HepG2 (cell line): ENCODE measurements around the gene TXN2. TPM values are rescaled to one million over a fixed set of nuclear protein-coding genes. Genes with fewer than 3 reads are reported as not detected.

Source experiments
- CHCHD3 ChIP-seq: sonication (generic); formaldehyde crosslinking; IDR thresholded peaks from 2 replicates; pipeline ENCODE4 v1.8.0; 2022; ENCODE audit warnings: mild to moderate bottlenecking, missing genetic modification reagents, moderate library complexity
- KDM4B ChIP-seq: sonication (generic); formaldehyde crosslinking; IDR thresholded peaks from 2 replicates; pipeline ENCODE4 v1.4.0; 2020; ENCODE audit warnings: missing genetic modification reagents
- MED1 ChIP-seq: sonication (generic); formaldehyde crosslinking; IDR thresholded peaks from 2 replicates; pipeline ENCODE4 v1.4.0; 2020; ENCODE audit warnings: missing genetic modification reagents
- PTBP1 ChIP-seq: fragments of 200-400 bp; formaldehyde crosslinking; IDR thresholded peaks from 2 replicates; pipeline ENCODE4 v1.6.1; 2018; ENCODE audit warnings: low read length, low read depth; ENCODE audit not compliant: poor library complexity, severe bottlenecking
- RAD21 ChIP-seq: fragments of 450-650 bp; formaldehyde crosslinking; IDR thresholded peaks from 2 replicates; pipeline ENCODE4 v1.5.0; 2020; ENCODE audit warnings: mild to moderate bottlenecking
- RARG ChIP-seq: sonication (generic); formaldehyde crosslinking; IDR thresholded peaks from 2 replicates; pipeline ENCODE4 v1.4.0; 2020; ENCODE audit warnings: low read depth, mild to moderate bottlenecking, missing genetic modification reagents
- REXO4 ChIP-seq: sonication (generic); formaldehyde crosslinking; IDR thresholded peaks from 2 replicates; pipeline ENCODE4 v1.8.0; 2022; ENCODE audit warnings: missing genetic modification reagents, mild to moderate bottlenecking, borderline replicate concordance
- RFXAP ChIP-seq: sonication (generic); formaldehyde crosslinking; IDR thresholded peaks from 2 replicates; pipeline ENCODE4 v1.4.0; 2020; ENCODE audit warnings: missing genetic modification reagents, borderline replicate concordance
- SP2 ChIP-seq: sonication (generic); formaldehyde crosslinking; IDR thresholded peaks from 2 replicates; pipeline ENCODE4 v1.5.1; 2020; ENCODE audit warnings: mild to moderate bottlenecking, missing genetic modification reagents
- TEAD3 ChIP-seq: optimal IDR thresholded peaks from 2 replicates; pipeline ENCODE3; 2016; ENCODE audit warnings: borderline replicate concordance
- ZKSCAN8 ChIP-seq: IDR thresholded peaks from 2 replicates; pipeline ENCODE4 v1.6.1; 2016; ENCODE audit warnings: borderline replicate concordance, missing genetic modification reagents, missing compliant biosample characterization
- ZNF30 ChIP-seq: sonication (generic); formaldehyde crosslinking; IDR thresholded peaks from 2 replicates; pipeline ENCODE4 v1.5.0; 2020; ENCODE audit warnings: mild to moderate bottlenecking, missing genetic modification reagents
- ZNF780A ChIP-seq: sonication (generic); formaldehyde crosslinking; IDR thresholded peaks from 2 replicates; pipeline ENCODE4 v1.8.0; 2022; ENCODE audit warnings: mild to moderate bottlenecking, missing genetic modification reagents, moderate library complexity
- ZSCAN31 ChIP-seq: sonication (generic); formaldehyde crosslinking; IDR thresholded peaks from 2 replicates; pipeline ENCODE4 v1.5.0; 2020; ENCODE audit warnings: low read depth, mild to moderate bottlenecking, missing genetic modification reagents
- polyA plus RNA-seq, 8 experiments: library from polyadenylated mRNA; depleted of rRNA in 3 of 8; stranded (reverse) in 7 of 8; unstranded in 1 of 8; fragments of >200 nt; fragmentation: Illumina TruSeq in 4 of 8; extraction: Trizol in 4 of 8; gene quantifications; 2 replicates each; pipeline versions ENCODE4 v1.2.1 to v1.2.3, GENCODE V29; 2011 to 2016; ENCODE audit warnings: low read depth in 4 of 8, missing spikeins in 1 of 8, mixed read lengths in 1 of 8; ENCODE audit not compliant: insufficient read depth in 1 of 8
- total RNA-seq, 5 experiments: library from RNA; depleted of rRNA; stranded (reverse); fragments of >200 nt; fragmentation: Illumina TruSeq; extraction: Trizol; gene quantifications; 2 replicates each; pipeline ENCODE4 v1.2.3, GENCODE V29; 2016; ENCODE audit warnings: low read depth in 1 of 5
- TF ChIP-seq, protein P1 (sequence below): sonication (generic); formaldehyde crosslinking; IDR thresholded peaks from 2 replicates; pipeline ENCODE4 v1.5.0; 2020; ENCODE audit warnings: mild to moderate bottlenecking, missing genetic modification reagents, borderline replicate concordance
- TF ChIP-seq, protein P2 (sequence below): sonication (generic); formaldehyde crosslinking; IDR thresholded peaks from 2 replicates; pipeline ENCODE4 v1.5.0; 2020; ENCODE audit warnings: missing genetic modification reagents
- TF ChIP-seq, protein P3 (sequence below): sonication (generic); formaldehyde crosslinking; IDR thresholded peaks from 2 replicates; pipeline ENCODE4 v1.8.1; 2022; ENCODE audit warnings: low read depth, mild to moderate bottlenecking, missing genetic modification reagents

TXN2 gene
- total and polyA plus RNA-seq, 2 of the 13 experiments (the other 11 are each of a cell fraction or from before 2014, with no cell fraction given): 41.4 to 109 TPM

DNA sequence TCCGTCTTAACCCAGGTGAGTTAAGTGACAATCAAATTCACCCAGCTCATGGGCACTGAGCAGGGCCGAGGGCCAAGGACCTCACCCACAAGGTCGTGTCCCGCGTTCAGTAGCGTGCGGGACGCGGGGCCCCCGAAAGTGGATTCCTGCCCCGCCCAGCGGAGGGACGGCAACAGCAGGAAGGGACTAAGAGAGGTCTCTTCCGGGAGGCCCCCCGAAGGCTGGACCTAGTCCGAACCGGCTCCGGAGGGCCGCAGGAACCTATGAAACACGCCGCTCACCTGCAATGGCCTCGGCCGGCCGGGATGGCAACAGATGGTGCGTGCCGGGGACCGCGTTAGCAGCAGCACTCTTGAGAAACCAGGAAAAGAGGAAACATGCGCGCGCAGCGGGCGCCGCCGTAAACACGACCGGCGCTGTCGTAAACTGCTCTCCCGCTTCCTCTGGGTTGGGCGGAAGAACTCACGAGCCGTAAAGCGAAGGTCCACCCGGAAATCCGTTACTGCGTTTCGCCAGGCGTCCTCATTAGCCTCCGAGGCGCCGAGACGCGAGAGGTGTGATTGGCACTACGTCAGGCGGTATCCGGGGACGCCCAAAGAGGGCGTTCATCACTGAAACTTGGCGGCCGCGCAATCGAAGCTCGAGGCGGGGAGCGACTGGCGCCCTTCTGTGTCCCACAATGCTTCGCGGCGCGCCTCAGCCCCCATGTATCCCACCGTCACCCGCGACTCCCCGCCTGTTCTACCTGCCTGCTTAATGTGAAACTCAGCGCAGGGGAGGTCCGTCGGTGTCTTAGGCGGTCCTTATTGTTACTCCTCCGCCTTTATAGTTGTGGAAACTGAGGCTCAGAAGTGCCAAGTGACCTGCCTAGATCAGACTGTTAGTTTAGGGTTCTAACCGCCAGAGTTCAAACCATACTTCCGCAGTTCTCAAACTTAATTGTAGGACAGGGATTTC lies 47.6 kb upstream of the TXN2 start, which contains the start of gene EIF3D (continued):
- TF ChIP-seq, protein P1, sequence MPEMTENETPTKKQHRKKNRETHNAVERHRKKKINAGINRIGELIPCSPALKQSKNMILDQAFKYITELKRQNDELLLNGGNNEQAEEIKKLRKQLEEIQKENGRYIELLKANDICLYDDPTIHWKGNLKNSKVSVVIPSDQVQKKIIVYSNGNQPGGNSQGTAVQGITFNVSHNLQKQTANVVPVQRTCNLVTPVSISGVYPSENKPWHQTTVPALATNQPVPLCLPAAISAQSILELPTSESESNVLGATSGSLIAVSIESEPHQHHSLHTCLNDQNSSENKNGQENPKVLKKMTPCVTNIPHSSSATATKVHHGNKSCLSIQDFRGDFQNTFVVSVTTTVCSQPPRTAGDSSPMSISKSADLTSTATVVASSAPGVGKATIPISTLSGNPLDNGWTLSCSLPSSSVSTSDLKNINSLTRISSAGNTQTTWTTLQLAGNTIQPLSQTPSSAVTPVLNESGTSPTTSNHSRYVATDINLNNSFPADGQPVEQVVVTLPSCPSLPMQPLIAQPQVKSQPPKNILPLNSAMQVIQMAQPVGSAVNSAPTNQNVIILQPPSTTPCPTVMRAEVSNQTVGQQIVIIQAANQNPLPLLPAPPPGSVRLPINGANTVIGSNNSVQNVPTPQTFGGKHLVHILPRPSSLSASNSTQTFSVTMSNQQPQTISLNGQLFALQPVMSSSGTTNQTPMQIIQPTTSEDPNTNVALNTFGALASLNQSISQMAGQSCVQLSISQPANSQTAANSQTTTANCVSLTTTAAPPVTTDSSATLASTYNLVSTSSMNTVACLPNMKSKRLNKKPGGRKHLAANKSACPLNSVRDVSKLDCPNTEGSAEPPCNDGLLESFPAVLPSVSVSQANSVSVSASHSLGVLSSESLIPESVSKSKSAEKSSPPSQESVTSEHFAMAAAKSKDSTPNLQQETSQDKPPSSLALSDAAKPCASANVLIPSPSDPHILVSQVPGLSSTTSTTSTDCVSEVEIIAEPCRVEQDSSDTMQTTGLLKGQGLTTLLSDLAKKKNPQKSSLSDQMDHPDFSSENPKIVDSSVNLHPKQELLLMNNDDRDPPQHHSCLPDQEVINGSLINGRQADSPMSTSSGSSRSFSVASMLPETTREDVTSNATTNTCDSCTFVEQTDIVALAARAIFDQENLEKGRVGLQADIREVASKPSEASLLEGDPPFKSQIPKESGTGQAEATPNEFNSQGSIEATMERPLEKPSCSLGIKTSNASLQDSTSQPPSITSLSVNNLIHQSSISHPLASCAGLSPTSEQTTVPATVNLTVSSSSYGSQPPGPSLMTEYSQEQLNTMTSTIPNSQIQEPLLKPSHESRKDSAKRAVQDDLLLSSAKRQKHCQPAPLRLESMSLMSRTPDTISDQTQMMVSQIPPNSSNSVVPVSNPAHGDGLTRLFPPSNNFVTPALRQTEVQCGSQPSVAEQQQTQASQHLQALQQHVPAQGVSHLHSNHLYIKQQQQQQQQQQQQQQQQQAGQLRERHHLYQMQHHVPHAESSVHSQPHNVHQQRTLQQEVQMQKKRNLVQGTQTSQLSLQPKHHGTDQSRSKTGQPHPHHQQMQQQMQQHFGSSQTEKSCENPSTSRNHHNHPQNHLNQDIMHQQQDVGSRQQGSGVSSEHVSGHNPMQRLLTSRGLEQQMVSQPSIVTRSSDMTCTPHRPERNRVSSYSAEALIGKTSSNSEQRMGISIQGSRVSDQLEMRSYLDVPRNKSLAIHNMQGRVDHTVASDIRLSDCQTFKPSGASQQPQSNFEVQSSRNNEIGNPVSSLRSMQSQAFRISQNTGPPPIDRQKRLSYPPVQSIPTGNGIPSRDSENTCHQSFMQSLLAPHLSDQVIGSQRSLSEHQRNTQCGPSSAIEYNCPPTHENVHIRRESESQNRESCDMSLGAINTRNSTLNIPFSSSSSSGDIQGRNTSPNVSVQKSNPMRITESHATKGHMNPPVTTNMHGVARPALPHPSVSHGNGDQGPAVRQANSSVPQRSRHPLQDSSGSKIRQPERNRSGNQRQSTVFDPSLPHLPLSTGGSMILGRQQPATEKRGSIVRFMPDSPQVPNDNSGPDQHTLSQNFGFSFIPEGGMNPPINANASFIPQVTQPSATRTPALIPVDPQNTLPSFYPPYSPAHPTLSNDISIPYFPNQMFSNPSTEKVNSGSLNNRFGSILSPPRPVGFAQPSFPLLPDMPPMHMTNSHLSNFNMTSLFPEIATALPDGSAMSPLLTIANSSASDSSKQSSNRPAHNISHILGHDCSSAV (CRISPR knock-in tag): no peak
- TF ChIP-seq REXO4: no peak
- no peak for TF ChIP-seq KDM4B
- TF ChIP-seq RARG (CRISPR knock-in tag): no peak
- TF ChIP-seq ZKSCAN8 (CRISPR knock-in tag): peak; percentile 32; the same call in 1 of the 2 replicates
- no peak for TF ChIP-seq ZNF30 (CRISPR knock-in tag)
- peak; percentile 28; the same call in 1 of the 2 replicates for TF ChIP-seq CHCHD3 (CRISPR knock-in tag)
- peak; percentile 71 for TF ChIP-seq SP2 (CRISPR knock-in tag)
- TF ChIP-seq RAD21 (CRISPR knock-in tag): 0 out of 2 replicates have a peak, but pooled peaks have one; percentile 9
- TF ChIP-seq TEAD3: peak; percentile 61
- TF ChIP-seq ZNF780A (CRISPR knock-in tag): 0 out of 2 replicates have a peak, but pooled peaks have one; percentile 64
- TF ChIP-seq, protein P2, sequence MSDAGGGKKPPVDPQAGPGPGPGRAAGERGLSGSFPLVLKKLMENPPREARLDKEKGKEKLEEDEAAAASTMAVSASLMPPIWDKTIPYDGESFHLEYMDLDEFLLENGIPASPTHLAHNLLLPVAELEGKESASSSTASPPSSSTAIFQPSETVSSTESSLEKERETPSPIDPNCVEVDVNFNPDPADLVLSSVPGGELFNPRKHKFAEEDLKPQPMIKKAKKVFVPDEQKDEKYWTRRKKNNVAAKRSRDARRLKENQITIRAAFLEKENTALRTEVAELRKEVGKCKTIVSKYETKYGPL (CRISPR knock-in tag): no peak
- TF ChIP-seq, protein P3, sequence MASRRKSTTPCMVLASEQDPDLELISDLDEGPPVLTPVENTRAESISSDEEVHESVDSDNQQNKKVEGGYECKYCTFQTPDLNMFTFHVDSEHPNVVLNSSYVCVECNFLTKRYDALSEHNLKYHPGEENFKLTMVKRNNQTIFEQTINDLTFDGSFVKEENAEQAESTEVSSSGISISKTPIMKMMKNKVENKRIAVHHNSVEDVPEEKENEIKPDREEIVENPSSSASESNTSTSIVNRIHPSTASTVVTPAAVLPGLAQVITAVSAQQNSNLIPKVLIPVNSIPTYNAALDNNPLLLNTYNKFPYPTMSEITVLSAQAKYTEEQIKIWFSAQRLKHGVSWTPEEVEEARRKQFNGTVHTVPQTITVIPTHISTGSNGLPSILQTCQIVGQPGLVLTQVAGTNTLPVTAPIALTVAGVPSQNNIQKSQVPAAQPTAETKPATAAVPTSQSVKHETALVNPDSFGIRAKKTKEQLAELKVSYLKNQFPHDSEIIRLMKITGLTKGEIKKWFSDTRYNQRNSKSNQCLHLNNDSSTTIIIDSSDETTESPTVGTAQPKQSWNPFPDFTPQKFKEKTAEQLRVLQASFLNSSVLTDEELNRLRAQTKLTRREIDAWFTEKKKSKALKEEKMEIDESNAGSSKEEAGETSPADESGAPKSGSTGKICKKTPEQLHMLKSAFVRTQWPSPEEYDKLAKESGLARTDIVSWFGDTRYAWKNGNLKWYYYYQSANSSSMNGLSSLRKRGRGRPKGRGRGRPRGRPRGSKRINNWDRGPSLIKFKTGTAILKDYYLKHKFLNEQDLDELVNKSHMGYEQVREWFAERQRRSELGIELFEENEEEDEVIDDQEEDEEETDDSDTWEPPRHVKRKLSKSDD (CRISPR knock-in tag): peak; percentile 73; the same call in 1 of the 2 replicates
- TF ChIP-seq ZSCAN31 (CRISPR knock-in tag): peak; percentile 71; the same call in 1 of the 2 replicates
- peak; percentile 33 for TF ChIP-seq PTBP1
- TF ChIP-seq MED1 (CRISPR knock-in tag): peak; percentile 76
- peak; percentile 95 for TF ChIP-seq RFXAP
